HG03103 (cell line): Measurements from ENCODE around the gene TBPL1.

Experiments
- ATAC-seq: cut with Tn5 transposase; IDR thresholded peaks from one replicate; pipeline ENCODE4 v1.9.1; 2021; ENCODE audit warnings: low read depth; ENCODE audit not compliant: unreplicated experiment

The TBPL1 gene

GRCh38 chr6:134002821-134003220 lies 49.8 kb downstream of the TBPL1 start:
- no peak for ATAC-seq

GRCh38 chr6:134003542-134003951 lies 50.5 kb downstream of the TBPL1 start:
- ATAC-seq = no peak

GRCh38 chr6:134004714-134005113 lies 51.7 kb downstream of the TBPL1 start:
- ATAC-seq = no peak

GRCh38 chr6:134005800-134006199 lies 52.8 kb downstream of the TBPL1 start:
- no peak for ATAC-seq

GRCh38 chr6:134007077-134007476 lies 54.1 kb downstream of the TBPL1 start:
- no peak for ATAC-seq

GRCh38 chr6:134009876-134010275 lies 56.9 kb downstream of the TBPL1 start:
- ATAC-seq = no peak

GRCh38 chr6:134010400-134010799 lies 57.4 kb downstream of the TBPL1 start:
- no peak for ATAC-seq

GRCh38 chr6:134010974-134011373 lies 58.0 kb downstream of the TBPL1 start:
- ATAC-seq = no peak

- no peak for ATAC-seq
Measured at GRCh38 chr6:134014588-134015137, 61.6 kb downstream of the TBPL1 start.

GRCh38 chr6:134015719-134016557 lies 62.9 kb downstream of the TBPL1 start:
- ATAC-seq = no peak

GRCh38 chr6:134016558-134016814 lies 63.5 kb downstream of the TBPL1 start:
- ATAC-seq = no peak

- ATAC-seq = no peak
Measured at GRCh38 chr6:134020071-134020470, 67.0 kb downstream of the TBPL1 start.

- ATAC-seq = no peak
Measured at GRCh38 chr6:134020543-134020942, 67.5 kb downstream of the TBPL1 start.

- ATAC-seq = no peak
Measured at GRCh38 chr6:134020968-134021367, 67.9 kb downstream of the TBPL1 start.

GRCh38 chr6:134021396-134022122 lies 68.5 kb downstream of the TBPL1 start:
- no peak for ATAC-seq

GRCh38 chr6:134022650-134023049 lies 69.6 kb downstream of the TBPL1 start:
- ATAC-seq = no peak

GRCh38 chr6:134026597-134026996 lies 73.6 kb downstream of the TBPL1 start:
- no peak for ATAC-seq

- ATAC-seq = no peak
Measured at GRCh38 chr6:134028438-134028837, 75.4 kb downstream of the TBPL1 start.

GRCh38 chr6:134029495-134030455 lies 76.8 kb downstream of the TBPL1 start:
- ATAC-seq = no peak

GRCh38 chr6:134031696-134032255 lies 78.8 kb downstream of the TBPL1 start:
- ATAC-seq = no peak
